Liver (tissue), 9 donors: ENCODE measurements around the gene NSF. TPM values are rescaled to one million over a fixed set of nuclear protein-coding genes. Genes with fewer than 3 reads are reported as not detected.

Experiments used
- DNase-seq: peaks from one replicate; pipeline ENCODE4 v3.0.0-alpha.2; 2017; ENCODE audit warnings: low spot score
- H3K27ac ChIP-seq, 2 donors: one replicate each; pipeline ENCODE4 v1.7.0; 2013; ENCODE audit warnings: inconsistent platforms in 2 of 2, low read length in 2 of 2, control low read depth in 1 of 2, low read depth in 1 of 2, mild to moderate bottlenecking in 1 of 2
- H3K27me3 ChIP-seq, 4 donors: one replicate each; pipeline versions ENCODE4 v1.6.1 to v1.7.0; 2013; ENCODE audit warnings: low read length in 3 of 4, inconsistent platforms in 1 of 4, mild to moderate bottlenecking in 1 of 4, moderate library complexity in 1 of 4; ENCODE audit not compliant: control insufficient read depth in 4 of 4, insufficient read depth in 4 of 4
- H3K36me3 ChIP-seq, 4 donors: one replicate each; pipeline versions ENCODE4 v1.6.1 to v1.7.0; 2013; ENCODE audit warnings: low read length in 3 of 4, mild to moderate bottlenecking in 3 of 4, low read depth in 1 of 4, moderate library complexity in 1 of 4; ENCODE audit not compliant: control insufficient read depth in 4 of 4, insufficient read depth in 3 of 4
- H3K4me1 ChIP-seq, 4 donors: one replicate each; pipeline versions ENCODE4 v1.6.1 to v1.7.0; 2013; ENCODE audit warnings: low read length in 3 of 4, mild to moderate bottlenecking in 3 of 4, moderate library complexity in 1 of 4; ENCODE audit not compliant: control insufficient read depth in 4 of 4, insufficient read depth in 4 of 4
- H3K4me3 ChIP-seq, 3 donors: one replicate each; pipeline versions ENCODE4 v1.6.1 to v1.7.0; 2013; ENCODE audit warnings: low read length in 3 of 3, control low read depth in 1 of 3, low read depth in 1 of 3, mild to moderate bottlenecking in 1 of 3
- H3K9ac ChIP-seq, 2 donors: one replicate each; pipeline ENCODE4 v1.7.0; 2013; ENCODE audit warnings: low read length in 2 of 2, mild to moderate bottlenecking in 2 of 2, moderate library complexity in 2 of 2, control low read depth in 1 of 2, low read depth in 1 of 2
- H3K9me3 ChIP-seq, 4 donors: one replicate each; pipeline versions ENCODE4 v1.6.1 to v1.7.0; 2013; ENCODE audit warnings: low read length in 3 of 4; ENCODE audit not compliant: control insufficient read depth in 4 of 4
- ATF3 ChIP-seq: IDR thresholded peaks from 2 replicates; pipeline ENCODE4 v1.6.1; 2016; ENCODE audit warnings: antibody characterized with exemption
- EGR1 ChIP-seq, 2 donors: IDR thresholded peaks; 2 replicates each; pipeline ENCODE4 v1.6.1; 2016 to 2018; ENCODE audit warnings: antibody characterized with exemption in 2 of 2, low read depth in 2 of 2
- FOXA1 ChIP-seq: IDR thresholded peaks from 2 replicates; pipeline ENCODE4 v1.6.1; 2016; ENCODE audit warnings: antibody characterized with exemption
- FOXA2 ChIP-seq: IDR thresholded peaks from 2 replicates; pipeline ENCODE4 v1.6.1; 2016; ENCODE audit warnings: antibody characterized with exemption
- HNF4A ChIP-seq, 2 donors: conservative IDR thresholded peaks; 2 replicates each; pipeline ENCODE4 v1.6.1; 2016; ENCODE audit warnings: antibody characterized with exemption in 2 of 2, mild to moderate bottlenecking in 2 of 2
- HNF4G ChIP-seq: IDR thresholded peaks from 2 replicates; pipeline ENCODE4 v1.6.1; 2016; ENCODE audit warnings: antibody characterized with exemption
- JUND ChIP-seq, 2 donors: IDR thresholded peaks; 2 replicates each; pipeline ENCODE4 v1.6.1; 2016; ENCODE audit warnings: antibody characterized with exemption in 2 of 2
- RAD21 ChIP-seq, 2 donors: IDR thresholded peaks; 2 replicates each; pipeline ENCODE4 v1.6.1; 2016; ENCODE audit warnings: antibody characterized with exemption in 2 of 2, mild to moderate bottlenecking in 2 of 2
- REST ChIP-seq: IDR thresholded peaks from 2 replicates; pipeline ENCODE4 v1.6.1; 2016; ENCODE audit warnings: antibody characterized with exemption, mild to moderate bottlenecking
- RXRA ChIP-seq, 2 donors: IDR thresholded peaks; 2 replicates each; pipeline ENCODE4 v1.6.1; 2017 to 2018; ENCODE audit warnings: antibody characterized with exemption in 2 of 2, mild to moderate bottlenecking in 1 of 2
- TAF1 ChIP-seq: conservative IDR thresholded peaks from 2 replicates; pipeline ENCODE4 v1.6.1; 2016; ENCODE audit warnings: antibody characterized with exemption, mild to moderate bottlenecking
- YY1 ChIP-seq: IDR thresholded peaks from 2 replicates; pipeline ENCODE4 v1.6.1; 2016; ENCODE audit warnings: antibody characterized with exemption, mild to moderate bottlenecking
- WGBS: extraction: QIAGEN DNeasy Blood & Tissue Kit; methylation state at CpG from one replicate; pipeline ENCODE4 v1.1.7; 2013; 5-methylcytosine and 5-hydroxymethylcytosine counted together
- polyA plus RNA-seq, 2 donors: library from polyadenylated mRNA; stranded (reverse) in 1 of 2; unstranded in 1 of 2; fragments of 200-250 nt in 1 of 2; fragments of >200 nt in 1 of 2; fragmentation: Nextera tagmentation in 1 of 2; extraction: Ambion mirVana in 1 of 2; gene quantifications; one replicate each; pipeline versions ENCODE4 v1.2.1 to v1.2.3, GENCODE V29; 2013 to 2015
- total RNA-seq, 2 donors: library from RNA; depleted of rRNA; stranded (reverse); fragments of >200 nt; gene quantifications; one replicate each; pipeline ENCODE4 v1.2.3, GENCODE V29; 2014
- TF ChIP-seq, protein P1 (sequence below): IDR thresholded peaks from 2 replicates; pipeline ENCODE4 v1.6.1; 2016; ENCODE audit warnings: antibody characterized with exemption
- TF ChIP-seq, protein P2 (sequence below): fragments of 150-350 bp; IDR thresholded peaks from 2 replicates; pipeline ENCODE4 v1.5.1; 2017; ENCODE audit warnings: improper control_type of control experiment, low read depth, low read length; ENCODE audit not compliant: missing input control
- donor health status: healthy.
- donor health status: healthy.
- donor health status: healthy.
- donor health status: healthy.
- donor health status: healthy.

The NSF gene
- total and polyA plus RNA-seq, 4 donors: 7.5 to 24.0 (median 15.4) TPM

GRCh38 chr17:46763416-46763815, 172.9 kb downstream of the NSF start (continued):
- no peak for TF ChIP-seq REST
- no peak for TF ChIP-seq FOXA1
- no peak for TF ChIP-seq HNF4A (conservative IDR thresholded peaks at IDR 0.05)
- no peak for TF ChIP-seq EGR1 (IDR thresholded peaks at IDR 0.05; ENCODE audit: low read depth in 2 of 2)
- TF ChIP-seq ATF3: no peak
- no peak for TF ChIP-seq YY1
- TF ChIP-seq FOXA2: no peak
- TF ChIP-seq RXRA (IDR thresholded peaks at IDR 0.05): no peak
- no peak for TF ChIP-seq RAD21 (IDR thresholded peaks at IDR 0.05)

DNA sequence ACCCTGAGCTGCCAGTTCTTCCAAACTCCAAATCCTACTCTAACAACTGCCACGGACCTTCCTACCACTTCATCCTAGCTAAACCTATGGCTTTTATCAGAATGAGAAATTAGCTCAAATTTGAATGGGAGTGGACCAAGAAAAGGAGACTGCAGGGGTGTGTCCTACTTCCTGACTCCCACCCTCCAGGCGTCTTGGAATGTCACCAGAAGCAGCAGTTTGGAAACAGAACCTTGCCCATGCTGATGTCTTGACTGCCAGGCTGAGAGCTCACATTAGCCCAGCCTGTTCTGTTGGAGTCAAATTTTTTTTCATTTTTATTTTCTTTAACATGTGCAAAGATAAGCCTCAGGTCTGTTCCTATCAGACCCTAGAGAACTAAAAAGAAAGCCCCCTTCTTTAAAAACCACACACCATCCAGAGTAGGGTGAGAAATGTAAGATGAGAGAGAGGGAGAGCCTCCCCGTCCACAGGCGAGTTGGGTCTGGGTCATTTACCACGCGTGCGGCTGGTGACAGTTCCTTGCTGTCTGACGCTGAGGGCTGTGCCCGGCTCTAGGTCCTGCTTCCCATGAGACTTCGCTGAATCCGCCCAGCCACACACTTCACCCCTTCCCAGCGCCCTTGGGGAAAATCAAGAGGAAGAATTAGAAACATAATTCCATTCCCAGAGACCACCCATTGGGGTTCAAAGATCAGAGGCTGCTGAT, 173.7 kb downstream of the NSF start:
- no peaks in the 10 kb centered on the region for H3K9me3 ChIP-seq
- peaks cover 0 to 3% (median 1%) of the 10 kb centered on the region in 4 donors for H3K4me1 ChIP-seq
- peaks cover 0 to 10% (median 5%) of the 10 kb centered on the region in 4 donors for H3K36me3 ChIP-seq
- TF ChIP-seq TAF1: no peak
- no peak for TF ChIP-seq HNF4G
- TF ChIP-seq ATF3: no peak
- TF ChIP-seq, protein P1, sequence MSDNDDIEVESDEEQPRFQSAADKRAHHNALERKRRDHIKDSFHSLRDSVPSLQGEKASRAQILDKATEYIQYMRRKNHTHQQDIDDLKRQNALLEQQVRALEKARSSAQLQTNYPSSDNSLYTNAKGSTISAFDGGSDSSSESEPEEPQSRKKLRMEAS: no peak
- TF ChIP-seq RXRA (IDR thresholded peaks at IDR 0.05): no peak
- TF ChIP-seq JUND (IDR thresholded peaks at IDR 0.05): no peak
- TF ChIP-seq FOXA1: no peak
- TF ChIP-seq, protein P2, sequence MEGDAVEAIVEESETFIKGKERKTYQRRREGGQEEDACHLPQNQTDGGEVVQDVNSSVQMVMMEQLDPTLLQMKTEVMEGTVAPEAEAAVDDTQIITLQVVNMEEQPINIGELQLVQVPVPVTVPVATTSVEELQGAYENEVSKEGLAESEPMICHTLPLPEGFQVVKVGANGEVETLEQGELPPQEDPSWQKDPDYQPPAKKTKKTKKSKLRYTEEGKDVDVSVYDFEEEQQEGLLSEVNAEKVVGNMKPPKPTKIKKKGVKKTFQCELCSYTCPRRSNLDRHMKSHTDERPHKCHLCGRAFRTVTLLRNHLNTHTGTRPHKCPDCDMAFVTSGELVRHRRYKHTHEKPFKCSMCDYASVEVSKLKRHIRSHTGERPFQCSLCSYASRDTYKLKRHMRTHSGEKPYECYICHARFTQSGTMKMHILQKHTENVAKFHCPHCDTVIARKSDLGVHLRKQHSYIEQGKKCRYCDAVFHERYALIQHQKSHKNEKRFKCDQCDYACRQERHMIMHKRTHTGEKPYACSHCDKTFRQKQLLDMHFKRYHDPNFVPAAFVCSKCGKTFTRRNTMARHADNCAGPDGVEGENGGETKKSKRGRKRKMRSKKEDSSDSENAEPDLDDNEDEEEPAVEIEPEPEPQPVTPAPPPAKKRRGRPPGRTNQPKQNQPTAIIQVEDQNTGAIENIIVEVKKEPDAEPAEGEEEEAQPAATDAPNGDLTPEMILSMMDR: no peak
- no peak for TF ChIP-seq HNF4A (conservative IDR thresholded peaks at IDR 0.05)
- H3K4me3 ChIP-seq: no peak overlapping the region
- WGBS: 95% methylated on average over 12 of the region's 12 CpGs
- no peaks in the 10 kb centered on the region for H3K27me3 ChIP-seq
- no peak overlapping the region for H3K9ac ChIP-seq
- no peak for DNase-seq
- no peak overlapping the region for H3K27ac ChIP-seq
